Measurements from ENCODE around the gene CLDN19.
A peak's percentile ranks its signal among the peaks of the same experiment; 100 is the strongest.

CLDN19 gene

GRCh38 chr1:42736152-42736551 lies 3.9 kb downstream of the CLDN19 start:
- TF ChIP-seq, protein P1, sequence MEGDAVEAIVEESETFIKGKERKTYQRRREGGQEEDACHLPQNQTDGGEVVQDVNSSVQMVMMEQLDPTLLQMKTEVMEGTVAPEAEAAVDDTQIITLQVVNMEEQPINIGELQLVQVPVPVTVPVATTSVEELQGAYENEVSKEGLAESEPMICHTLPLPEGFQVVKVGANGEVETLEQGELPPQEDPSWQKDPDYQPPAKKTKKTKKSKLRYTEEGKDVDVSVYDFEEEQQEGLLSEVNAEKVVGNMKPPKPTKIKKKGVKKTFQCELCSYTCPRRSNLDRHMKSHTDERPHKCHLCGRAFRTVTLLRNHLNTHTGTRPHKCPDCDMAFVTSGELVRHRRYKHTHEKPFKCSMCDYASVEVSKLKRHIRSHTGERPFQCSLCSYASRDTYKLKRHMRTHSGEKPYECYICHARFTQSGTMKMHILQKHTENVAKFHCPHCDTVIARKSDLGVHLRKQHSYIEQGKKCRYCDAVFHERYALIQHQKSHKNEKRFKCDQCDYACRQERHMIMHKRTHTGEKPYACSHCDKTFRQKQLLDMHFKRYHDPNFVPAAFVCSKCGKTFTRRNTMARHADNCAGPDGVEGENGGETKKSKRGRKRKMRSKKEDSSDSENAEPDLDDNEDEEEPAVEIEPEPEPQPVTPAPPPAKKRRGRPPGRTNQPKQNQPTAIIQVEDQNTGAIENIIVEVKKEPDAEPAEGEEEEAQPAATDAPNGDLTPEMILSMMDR (IDR thresholded peaks at IDR 0.05; ENCODE audit: low read depth, low read length, missing control alignments): peak; percentile 29
- in situ Hi-C loops (cut with HindIII; ENCODE audit: low sequenced_read_pairs): no loop called here
- H3K4me3 ChIP-seq (ENCODE audit: low read depth, low read length): no peak overlapping the region
- no peak for DNase-seq (ENCODE audit: low read depth)

DNA sequence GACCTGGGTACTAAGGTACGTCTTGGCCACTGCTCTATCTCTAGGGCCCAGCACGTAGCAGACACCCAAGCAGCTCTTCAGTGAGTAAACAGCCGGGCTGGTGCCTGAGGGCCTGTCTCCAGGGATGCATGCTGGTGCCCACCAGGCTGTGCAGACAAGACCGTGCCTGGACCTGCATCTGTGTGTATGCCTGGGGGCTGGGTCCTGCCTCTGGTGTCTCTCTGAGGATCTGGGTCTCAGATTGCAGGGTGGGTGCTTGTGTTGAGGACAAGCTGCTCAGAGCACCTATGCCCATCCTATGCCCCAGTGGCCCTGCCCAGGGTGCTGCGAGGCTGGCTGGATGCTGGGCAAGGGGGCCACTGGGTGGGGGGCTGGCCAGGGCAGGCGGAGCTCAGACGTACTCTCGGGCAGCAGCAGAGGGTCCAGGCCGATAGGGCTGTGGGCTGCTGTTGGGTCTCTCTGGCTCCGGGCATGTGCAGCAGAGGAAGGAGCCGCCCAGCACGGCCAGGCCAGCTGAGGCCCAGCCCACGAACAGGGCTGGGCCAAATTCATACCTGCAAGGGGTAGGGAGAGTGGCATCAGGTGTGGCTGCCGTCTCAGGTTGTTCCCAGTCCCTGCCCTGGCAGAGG lies 4.4 kb downstream of the CLDN19 start:
- no peak overlapping the region for H3K4me3 ChIP-seq (ENCODE audit: low read depth, low read length)
- no peak for DNase-seq (ENCODE audit: low read depth)
- in situ Hi-C loops (cut with HindIII; ENCODE audit: low sequenced_read_pairs): no loop called here
- TF ChIP-seq, protein P1 (IDR thresholded peaks at IDR 0.05; ENCODE audit: low read depth, low read length, missing control alignments): no peak

- H3K4me3 ChIP-seq (ENCODE audit: low read depth, low read length): no peak overlapping the region
- no peak for DNase-seq (ENCODE audit: low read depth)
- TF ChIP-seq, protein P1 (IDR thresholded peaks at IDR 0.05; ENCODE audit: low read depth, low read length, missing control alignments): no peak
- in situ Hi-C loops (cut with HindIII; ENCODE audit: low sequenced_read_pairs): no loop called here
Measured at GRCh38 chr1:42735056-42735455, 5.0 kb downstream of the CLDN19 start.

- H3K4me3 ChIP-seq (ENCODE audit: low read depth, low read length): no peak overlapping the region
- DNase-seq (ENCODE audit: low read depth): no peak
- TF ChIP-seq, protein P1 (IDR thresholded peaks at IDR 0.05; ENCODE audit: low read depth, low read length, missing control alignments): no peak
- in situ Hi-C loops (cut with HindIII; ENCODE audit: low sequenced_read_pairs): no loop called here
Measured at GRCh38 chr1:42734201-42735035, 5.6 kb downstream of the CLDN19 start.

- in situ Hi-C loops (cut with HindIII; ENCODE audit: low sequenced_read_pairs): no loop called here
Measured at GRCh38 chr1:42733415-42734200, 6.4 kb downstream of the CLDN19 start.

More at GRCh38 chr1:42733415-42734200, 6.4 kb downstream of the CLDN19 start:
- DNase-seq (ENCODE audit: low read depth): no peak
- H3K4me3 ChIP-seq (ENCODE audit: low read depth, low read length): no peak overlapping the region
- TF ChIP-seq, protein P1 (IDR thresholded peaks at IDR 0.05; ENCODE audit: low read depth, low read length, missing control alignments): no peak
